Cortex of kidney (tissue), 1 donor: Measurements from ENCODE around the gene PSMB3.

Experiments
- DNase-seq: peaks from one replicate; lab custom pipeline; 2025; lab: John Stamatoyannopoulos, UW

PSMB3 gene

GRCh38 chr17:38796451-38797157 is 44.1 kb downstream of the PSMB3 start:
- DNase-seq: no peak

DNA sequence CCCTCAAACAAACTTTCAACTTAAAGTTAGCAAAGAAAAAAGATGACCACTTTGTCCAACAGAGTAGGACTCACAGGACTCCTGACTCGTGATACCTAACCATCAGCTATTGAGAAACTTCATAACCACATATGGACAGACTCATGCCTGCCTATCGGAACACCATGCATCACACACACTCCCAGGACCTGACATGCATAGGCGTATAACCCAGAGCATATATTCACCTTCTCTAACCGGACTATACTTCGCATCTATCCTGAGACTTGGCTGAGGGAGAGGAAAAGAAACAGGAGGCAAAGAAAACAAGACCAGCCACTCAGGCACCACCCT is 44.6 kb downstream of the PSMB3 start:
- DNase-seq: no peak

GRCh38 chr17:38797828-38798227 is 45.3 kb downstream of the PSMB3 start:
- no peak for DNase-seq

DNA sequence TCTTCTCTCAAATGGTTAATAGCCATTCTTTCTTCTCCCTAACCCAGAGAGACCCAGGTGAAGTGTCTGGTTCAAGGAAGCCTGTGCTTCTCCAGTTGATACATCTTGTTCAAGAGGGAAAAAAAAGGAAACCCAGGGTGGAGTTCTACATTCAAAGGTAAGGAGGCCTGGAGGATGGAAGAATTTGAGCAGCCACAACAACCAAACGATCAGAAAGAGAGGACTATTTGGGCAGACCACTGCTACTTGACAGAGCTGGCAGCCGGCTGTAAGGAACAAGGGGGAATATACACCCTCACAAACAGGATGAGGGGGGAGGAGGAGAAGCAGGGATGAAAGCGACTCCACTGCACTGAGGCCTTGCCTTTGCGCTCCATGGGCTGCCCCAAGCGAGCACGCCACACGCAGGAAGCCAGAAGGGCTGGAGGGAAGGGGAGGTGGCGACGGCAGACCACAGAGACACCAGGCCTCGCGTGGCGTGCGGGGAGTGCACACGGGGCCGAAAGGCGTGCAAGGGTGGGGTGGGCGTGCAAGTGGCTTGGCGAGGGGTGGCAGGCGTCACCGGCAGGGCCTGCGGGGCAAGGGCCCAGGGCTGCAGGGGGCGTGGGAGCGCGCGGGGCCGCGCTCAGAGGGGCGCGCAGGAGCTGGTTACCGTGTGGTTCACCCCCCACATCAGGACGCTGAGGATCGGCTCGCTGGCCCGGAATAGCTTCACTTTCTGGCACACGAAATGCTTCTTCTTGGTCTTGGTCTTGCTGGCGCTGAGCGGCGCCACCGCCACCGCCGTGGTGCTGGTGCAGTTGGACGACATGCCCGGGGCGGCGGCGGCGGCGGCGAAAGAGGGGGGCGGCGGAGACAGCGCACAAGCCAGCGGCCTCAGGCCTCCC is 46.3 kb downstream of the PSMB3 start:
- DNase-seq: no peak

GRCh38 chr17:38799501-38800236 is 47.1 kb downstream of the PSMB3 start, which contains the start of gene PIP4K2B:
PIP4K2B (minus strand) TSS chr17:38799556; CDS start chr17:38799424, 132 bp downstream.
- DNase-seq: peak; percentile 85

DNA sequence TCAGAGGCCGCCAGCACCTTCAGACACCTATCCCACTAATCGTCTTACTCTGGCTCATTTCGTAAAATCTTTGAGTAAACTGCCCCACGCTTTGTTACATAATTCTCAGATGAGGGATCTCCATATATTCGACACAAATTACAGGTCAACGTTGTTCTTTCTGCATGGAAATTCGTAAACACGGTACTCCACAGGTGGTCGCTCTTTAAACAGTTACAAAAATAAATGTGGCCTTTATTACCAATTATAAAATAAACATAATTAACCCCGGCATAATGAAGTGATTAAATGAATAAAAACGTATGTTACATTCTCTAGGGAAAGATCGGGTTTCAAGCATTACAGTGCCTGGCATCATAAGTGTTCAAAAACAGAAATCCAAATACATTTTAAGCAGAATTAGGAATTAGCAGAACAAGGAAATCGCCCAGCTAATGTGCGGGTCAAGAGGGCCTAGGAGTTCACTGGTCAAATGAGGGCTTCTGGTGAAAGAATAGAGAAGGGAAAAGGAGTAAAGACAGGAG is 47.8 kb downstream of the PSMB3 start:
- DNase-seq: no peak

DNA sequence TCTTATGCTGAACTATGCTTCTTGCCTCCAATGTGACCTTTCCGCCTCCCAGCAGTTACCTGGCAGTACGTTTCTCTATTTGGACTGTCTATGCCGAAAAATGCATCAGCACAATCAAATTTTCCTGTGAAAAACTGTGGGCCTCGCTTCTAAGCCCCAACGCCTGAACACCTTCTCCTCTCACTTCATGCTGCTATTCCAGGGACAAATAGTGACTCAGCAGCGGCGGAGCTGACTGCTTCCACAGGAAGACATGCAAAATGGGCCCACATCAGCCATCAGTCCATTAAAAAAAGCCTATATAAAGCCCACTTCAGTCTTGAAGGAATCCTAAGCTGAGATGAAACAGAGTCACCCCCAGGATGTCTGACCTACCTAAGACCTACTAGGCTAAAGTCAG is 57.3 kb downstream of the PSMB3 start:
- DNase-seq: no peak
